CD8-positive, alpha-beta memory T cell (primary cell): ENCODE results near the gene PCDHGA1. TPM values are rescaled to one million over a fixed set of nuclear protein-coding genes. Genes with fewer than 3 reads are reported as not detected.
A peak's percentile ranks its signal among the peaks of the same experiment; 100 is the strongest.

Experiments
- CTCF ChIA-PET: fragments of 350-600 bp; sonication (Branson Sonifier 250); formaldehyde crosslinking; loops from one replicate; lab custom pipeline; 2021; ENCODE audit warnings: antibody characterized with exemption; lab: Charles Lee
- POLR2A ChIA-PET: fragments of 350-600 bp; sonication (Branson Sonifier 250); formaldehyde crosslinking; loops from one replicate; lab custom pipeline; 2021; ENCODE audit warnings: antibody characterized with exemption; lab: Charles Lee
- DNase-seq, 5 donors: peaks; one replicate each; pipeline versions ENCODE4 v3.0.0 to v3.0.0-alpha.2; 2020 to 2022; ENCODE audit warnings: mixed read lengths in 1 of 5
- H3K27ac ChIP-seq: one replicate; pipeline ENCODE4 v1.7.0; 2013; ENCODE audit warnings: low read depth, mild to moderate bottlenecking, low read length, moderate library complexity
- H3K27me3 ChIP-seq: 2 replicates; pipeline ENCODE4 v1.7.0; 2013; ENCODE audit warnings: low read length, mild to moderate bottlenecking; ENCODE audit not compliant: insufficient read depth, poor library complexity, severe bottlenecking
- H3K36me3 ChIP-seq: 2 replicates; pipeline ENCODE4 v1.7.0; 2013; ENCODE audit warnings: mild to moderate bottlenecking, low read length, moderate library complexity; ENCODE audit not compliant: insufficient read depth
- H3K4me1 ChIP-seq: 2 replicates; pipeline ENCODE4 v1.7.0; 2013; ENCODE audit warnings: mild to moderate bottlenecking, low read length, moderate library complexity; ENCODE audit not compliant: insufficient read depth
- H3K4me3 ChIP-seq: 2 replicates; pipeline ENCODE4 v1.7.0; 2013; ENCODE audit warnings: mild to moderate bottlenecking, low read length
- H3K9me3 ChIP-seq: 2 replicates; pipeline ENCODE4 v1.7.0; 2013; ENCODE audit warnings: mild to moderate bottlenecking, low read length
- H3K27ac Mint-ChIP-seq, 8 donors: one replicate each; pipeline ENCODE4 v1.8.0; 2020 to 2021; ENCODE audit warnings: mixed read lengths in 8 of 8, mild to moderate bottlenecking in 6 of 8, inconsistent platforms in 3 of 8, moderate library complexity in 3 of 8
- H3K27me3 Mint-ChIP-seq, 2 donors: one replicate each; pipeline ENCODE4 v1.8.0; 2020 to 2021; ENCODE audit warnings: mixed read lengths in 2 of 2, mild to moderate bottlenecking in 1 of 2, moderate library complexity in 1 of 2
- H3K36me3 Mint-ChIP-seq, 3 donors: one replicate each; pipeline ENCODE4 v1.8.0; 2020 to 2021; ENCODE audit warnings: mixed read lengths in 3 of 3, inconsistent platforms in 1 of 3, mild to moderate bottlenecking in 1 of 3
- H3K4me1 Mint-ChIP-seq, 3 donors: one replicate each; pipeline ENCODE4 v1.8.0; 2020 to 2021; ENCODE audit warnings: mixed read lengths in 3 of 3, inconsistent platforms in 1 of 3, mild to moderate bottlenecking in 1 of 3
- H3K4me3 Mint-ChIP-seq, 7 donors: one replicate each; pipeline ENCODE4 v1.8.0; 2020 to 2021; ENCODE audit warnings: mixed read lengths in 7 of 7, mild to moderate bottlenecking in 6 of 7, moderate library complexity in 4 of 7, inconsistent platforms in 2 of 7
- H3K9me3 Mint-ChIP-seq, 5 donors: one replicate each; pipeline ENCODE4 v1.8.0; 2020 to 2022; ENCODE audit warnings: mixed read lengths in 5 of 5, mild to moderate bottlenecking in 3 of 5, moderate library complexity in 2 of 5, inconsistent platforms in 1 of 5
- polyA plus RNA-seq: library from polyadenylated mRNA; unstranded; fragments of 300-500 nt; fragmentation: Illumina TruSeq; gene quantifications from one replicate; pipeline ENCODE4 v1.2.3, GENCODE V29; 2021
- total RNA-seq, 2 experiments: library from RNA; stranded (reverse); gene quantifications; one replicate each; pipeline ENCODE4 v1.2.3, GENCODE V29; 2021

Gene PCDHGA1
- total and polyA plus RNA-seq, 3 experiments from 2014 or later: 0.07 to 0.09 TPM; not detected in 1

- ChIA-PET POLR2A (interaction anchor here (0.6 kb wide), 1 partner anchor 193 kb away, joined by 3 read pairs; no protein-coding TSS in a partner anchor), CTCF (interaction anchor here (1.5 to 7.9 kb wide), 12 partner anchors 11 to 193 kb away, joined by 3 to 67 read pairs (median 8); partner anchors contain the start of genes PCDHGA10, PCDHGA12 and TAF7)
- Mint-ChIP-seq H3K4me3 (peak overlapping the region in 3 of 7 donors; percentile 34 to 85 (median 35)), H3K9me3 (no peaks in the 10 kb centered on the region), H3K27me3 (peaks cover 0 to 1% of the 10 kb centered on the region in 2 donors), H3K36me3 (peaks cover 2 to 32% (median 10%) of the 10 kb centered on the region in 3 donors), H3K27ac (peak overlapping the region in 3 of 8 donors; percentile 29 to 81 (median 80)), H3K4me1 (peaks cover 27 to 39% (median 33%) of the 10 kb centered on the region in 3 donors)
- Histone ChIP-seq H3K27me3 (no peaks in the 10 kb centered on the region), H3K4me3 (peak overlapping the region; percentile 65), H3K9me3 (no peaks in the 10 kb centered on the region), H3K36me3 (peaks cover 18% of the 10 kb centered on the region), H3K27ac (no peak overlapping the region), H3K4me1 (peaks cover 23% of the 10 kb centered on the region)
- DNase-seq: no peak
Measured at GRCh38 chr5:141511771-141512325, 181.5 kb downstream of the PCDHGA1 start.

DNA sequence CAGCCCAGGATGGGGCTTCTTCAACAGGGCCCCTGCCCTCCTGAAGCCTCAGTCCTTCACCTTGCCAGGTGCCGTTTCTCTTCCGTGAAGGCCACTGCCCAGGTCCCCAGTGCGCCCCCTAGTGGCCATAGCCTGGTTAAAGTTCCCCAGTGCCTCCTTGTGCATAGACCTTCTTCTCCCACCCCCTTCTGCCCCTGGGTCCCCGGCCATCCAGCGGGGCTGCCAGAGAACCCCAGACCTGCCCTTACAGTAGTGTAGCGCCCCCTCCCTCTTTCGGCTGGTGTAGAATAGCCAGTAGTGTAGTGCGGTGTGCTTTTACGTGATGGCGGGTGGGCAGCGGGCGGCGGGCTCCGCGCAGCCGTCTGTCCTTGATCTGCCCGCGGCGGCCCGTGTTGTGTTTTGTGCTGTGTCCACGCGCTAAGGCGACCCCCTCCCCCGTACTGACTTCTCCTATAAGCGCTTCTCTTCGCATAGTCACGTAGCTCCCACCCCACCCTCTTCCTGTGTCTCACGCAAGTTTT lies 182.1 kb downstream of the PCDHGA1 start:
- peak overlapping the region; percentile 65 for H3K4me3 ChIP-seq
- H3K36me3 Mint-ChIP-seq: peaks cover 6 to 38% (median 12%) of the 10 kb centered on the region in 3 donors
- peak overlapping the region; percentile 74 to 88 (median 85) for H3K4me3 Mint-ChIP-seq
- POLR2A ChIA-PET: interaction anchor here (0.6 to 1.3 kb wide), 2 partner anchors 192 to 194 kb away, joined by 3 to 5 read pairs; partner anchors contain the start of gene TAF7
- peak overlapping the region in 4 of 8 donors; percentile 27 to 74 (median 65) for H3K27ac Mint-ChIP-seq
- H3K27ac ChIP-seq: no peak overlapping the region
- no peaks in the 10 kb centered on the region for H3K27me3 ChIP-seq
- peak; percentile 67 to 88 (median 79) for DNase-seq
- CTCF ChIA-PET: interaction anchor here (0.6 to 7.9 kb wide), 20 partner anchors 11 to 304 kb away, joined by 3 to 67 read pairs (median 4); partner anchors contain the start of genes PCDHB12, PCDHGA10, PCDHGA12 and TAF7
- peaks cover 27 to 39% (median 33%) of the 10 kb centered on the region in 3 donors for H3K4me1 Mint-ChIP-seq
- peaks cover 0 to 1% of the 10 kb centered on the region in 2 donors for H3K27me3 Mint-ChIP-seq
- H3K9me3 ChIP-seq: no peaks in the 10 kb centered on the region
- peaks cover 23% of the 10 kb centered on the region for H3K4me1 ChIP-seq
- peaks cover 22% of the 10 kb centered on the region for H3K36me3 ChIP-seq
- no peaks in the 10 kb centered on the region for H3K9me3 Mint-ChIP-seq

DNA sequence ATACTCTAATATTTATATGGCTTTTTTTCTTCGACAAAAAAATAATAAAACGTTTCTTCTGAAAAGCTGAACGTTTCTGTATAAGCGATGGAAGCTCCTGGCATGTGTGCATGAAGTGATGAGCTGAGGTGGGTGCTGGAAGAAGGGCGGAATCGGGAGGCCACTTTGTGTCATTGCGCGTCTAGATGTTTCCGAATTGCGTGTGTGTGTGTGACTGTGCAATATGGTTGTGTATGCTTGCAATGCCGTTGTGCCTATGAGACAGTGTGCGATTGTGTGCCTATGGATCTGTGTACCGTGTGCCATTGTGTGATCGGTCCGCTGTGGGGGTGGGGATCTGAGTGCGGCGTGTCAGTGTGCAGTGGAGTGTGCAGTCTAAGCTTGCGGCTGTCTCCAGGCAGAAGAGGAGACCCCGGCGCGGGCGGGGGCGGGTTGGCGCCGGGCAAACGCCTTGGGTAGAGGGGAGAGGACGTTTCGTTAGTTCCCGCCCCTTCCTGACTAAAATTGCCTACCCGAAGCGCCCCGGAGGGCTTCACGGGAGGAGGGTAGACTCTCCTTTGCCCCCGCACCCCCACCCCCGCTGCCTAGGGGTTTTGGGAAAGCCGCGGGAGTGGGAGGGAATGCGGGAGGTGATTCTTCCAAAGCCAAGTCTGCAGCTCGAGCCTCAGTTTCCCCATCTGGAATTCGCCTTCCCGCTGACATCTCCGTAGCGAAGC lies 182.8 kb downstream of the PCDHGA1 start:
- peaks cover 28% of the 10 kb centered on the region for H3K36me3 ChIP-seq
- peak overlapping the region; percentile 65 for H3K4me3 ChIP-seq
- H3K4me1 ChIP-seq: peaks cover 23% of the 10 kb centered on the region
- Mint-ChIP-seq H3K4me1 (peaks cover 27 to 39% (median 33%) of the 10 kb centered on the region in 3 donors), H3K27me3 (peaks cover 0 to 1% of the 10 kb centered on the region in 2 donors), H3K4me3 (peak overlapping the region; percentile 74 to 88 (median 85)), H3K27ac (peak overlapping the region; percentile 10 to 84 (median 54)), H3K9me3 (no peaks in the 10 kb centered on the region), H3K36me3 (peaks cover 6 to 44% (median 15%) of the 10 kb centered on the region in 3 donors)
- no peak overlapping the region for H3K27ac ChIP-seq
- ChIA-PET CTCF (interaction anchor here (0.6 to 7.9 kb wide), 20 partner anchors 10 to 305 kb away, joined by 3 to 67 read pairs (median 4); partner anchors contain the start of genes PCDHB12, PCDHGA10, PCDHGA12 and TAF7), POLR2A (interaction anchor here (1.3 kb wide), 1 partner anchor 193 kb away, joined by 5 read pairs; the partner anchor contains the start of gene TAF7)
- no peaks in the 10 kb centered on the region for H3K27me3 ChIP-seq
- H3K9me3 ChIP-seq: no peaks in the 10 kb centered on the region
- DNase-seq: peak in 1 of 5 donors; percentile 22

DNA sequence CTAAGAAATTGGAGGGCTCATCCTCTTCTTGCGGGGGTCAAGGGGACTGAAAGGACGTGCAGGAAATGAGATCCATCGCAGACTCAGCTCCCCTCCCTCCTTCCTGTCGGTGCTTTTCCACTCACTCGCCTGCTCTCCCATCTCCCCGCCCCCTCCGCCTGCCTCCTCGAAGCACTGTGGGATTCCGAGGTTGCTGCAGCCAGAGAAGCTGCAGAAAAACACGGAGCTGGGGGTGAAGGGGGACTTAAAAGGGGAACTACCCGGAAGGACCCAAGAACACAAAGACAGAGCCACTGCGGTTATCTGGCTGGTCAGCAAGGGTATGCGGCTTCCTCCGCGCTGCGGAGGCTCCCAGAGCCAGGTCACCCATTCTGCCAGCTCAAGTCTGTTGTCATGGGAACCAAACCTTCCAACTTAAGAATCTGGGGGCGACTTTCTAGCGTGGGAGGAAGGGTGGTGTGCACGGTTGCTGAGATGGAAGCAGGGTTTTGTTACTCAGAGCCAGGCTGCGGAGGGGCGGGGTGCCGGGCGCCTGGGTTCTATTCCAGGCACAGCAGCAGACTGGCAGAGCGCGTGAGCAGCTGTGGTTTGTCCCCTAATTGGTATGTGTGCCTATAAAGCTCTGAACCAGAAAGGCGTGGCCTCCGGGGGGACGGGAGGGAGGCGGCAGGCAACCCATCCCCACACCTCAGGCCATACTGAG lies 183.5 kb downstream of the PCDHGA1 start:
- peak overlapping the region in 5 of 8 donors; percentile 70 to 90 (median 79) for H3K27ac Mint-ChIP-seq
- H3K9me3 ChIP-seq: no peaks in the 10 kb centered on the region
- peak in 3 of 5 donors; percentile 26 to 52 (median 27) for DNase-seq
- H3K36me3 ChIP-seq: peaks cover 32% of the 10 kb centered on the region
- peaks cover 23% of the 10 kb centered on the region for H3K4me1 ChIP-seq
- H3K4me3 ChIP-seq: peak overlapping the region; percentile 65
- CTCF ChIA-PET: interaction anchor here (1.2 to 7.9 kb wide), 7 partner anchors 9 to 195 kb away, joined by 3 to 67 read pairs (median 12); partner anchors contain the start of genes PCDHGA10 and TAF7
- no peaks in the 10 kb centered on the region for H3K9me3 Mint-ChIP-seq
- H3K4me1 Mint-ChIP-seq: peaks cover 27 to 39% (median 33%) of the 10 kb centered on the region in 3 donors
- peaks cover 0 to 1% of the 10 kb centered on the region in 2 donors for H3K27me3 Mint-ChIP-seq
- peak overlapping the region; percentile 74 to 88 (median 85) for H3K4me3 Mint-ChIP-seq
- H3K36me3 Mint-ChIP-seq: peaks cover 7 to 51% (median 17%) of the 10 kb centered on the region in 3 donors
- POLR2A ChIA-PET: interaction anchor here (1.3 kb wide), 1 partner anchor 193 kb away, joined by 5 read pairs; the partner anchor contains the start of gene TAF7
- no peak overlapping the region for H3K27ac ChIP-seq
- H3K27me3 ChIP-seq: no peaks in the 10 kb centered on the region

DNA sequence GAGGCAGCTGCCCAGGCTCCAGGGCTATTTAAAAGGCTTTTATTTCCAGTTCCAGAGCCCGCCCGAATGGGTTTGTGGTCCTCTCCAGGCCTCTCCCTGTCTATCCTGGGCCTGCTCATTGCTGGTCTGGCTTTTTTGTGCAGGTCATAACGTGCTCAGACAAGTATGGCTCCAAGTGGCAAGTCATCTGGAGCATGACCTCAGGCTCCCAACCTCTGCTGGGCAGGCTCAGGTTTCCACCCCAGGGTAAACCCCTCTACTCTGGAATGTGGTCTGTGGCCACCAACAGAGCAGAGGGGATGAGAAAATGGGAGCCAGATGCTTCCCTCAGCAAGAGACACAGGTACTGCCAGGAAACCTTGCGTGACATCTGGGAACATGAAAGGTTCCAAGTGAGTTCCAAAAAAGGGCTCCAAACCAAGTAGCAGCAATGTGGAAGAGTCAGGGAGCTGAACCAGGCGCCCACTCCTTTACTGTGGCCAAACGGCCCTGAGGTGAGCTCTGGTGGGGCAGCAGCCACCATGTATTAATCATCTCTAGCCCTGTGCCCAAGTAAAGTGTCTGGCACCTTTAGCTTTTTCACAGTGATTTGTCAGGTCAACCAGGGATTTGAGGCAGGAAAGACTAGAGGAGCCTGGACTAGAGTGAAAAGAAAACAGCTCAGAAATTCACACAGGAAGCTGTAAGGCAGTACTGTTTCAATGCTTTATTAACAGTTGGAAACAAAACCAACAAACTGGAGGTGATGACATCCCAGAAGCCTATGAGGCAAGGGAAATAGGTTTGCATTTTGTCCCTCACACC lies 184.2 kb downstream of the PCDHGA1 start:
- Histone ChIP-seq H3K4me1 (peaks cover 23% of the 10 kb centered on the region), H3K4me3 (no peak overlapping the region), H3K9me3 (no peaks in the 10 kb centered on the region), H3K27me3 (no peaks in the 10 kb centered on the region), H3K27ac (no peak overlapping the region), H3K36me3 (peaks cover 39% of the 10 kb centered on the region)
- DNase-seq: no peak
- peaks cover 13 to 59% (median 17%) of the 10 kb centered on the region in 3 donors for H3K36me3 Mint-ChIP-seq
- ChIA-PET CTCF (interaction anchor here (1.1 to 7.9 kb wide), 10 partner anchors 9 to 199 kb away, joined by 3 to 67 read pairs (median 6); partner anchors contain the start of genes PCDHGA10 and TAF7), POLR2A (no interaction called here)
- no peaks in the 10 kb centered on the region for H3K9me3 Mint-ChIP-seq
- peak overlapping the region in 5 of 8 donors; percentile 29 to 79 (median 74) for H3K27ac Mint-ChIP-seq
- peaks cover 0 to 1% of the 10 kb centered on the region in 2 donors for H3K27me3 Mint-ChIP-seq
- peaks cover 27 to 39% (median 31%) of the 10 kb centered on the region in 3 donors for H3K4me1 Mint-ChIP-seq
- peak overlapping the region in 3 of 7 donors; percentile 63 to 85 (median 85) for H3K4me3 Mint-ChIP-seq

GRCh38 chr5:141515141-141515540 lies 184.8 kb downstream of the PCDHGA1 start:
- POLR2A ChIA-PET: no interaction called here

More at GRCh38 chr5:141515141-141515540, 184.8 kb downstream of the PCDHGA1 start:
- CTCF ChIA-PET: interaction anchor here (1.1 to 7.9 kb wide), 9 partner anchors 8 to 200 kb away, joined by 3 to 67 read pairs (median 4); partner anchors contain the start of genes PCDHGA10 and TAF7
- Mint-ChIP-seq H3K9me3 (no peaks in the 10 kb centered on the region), H3K4me3 (peak overlapping the region in 1 of 7 donors; percentile 63), H3K36me3 (peaks cover 13 to 65% (median 21%) of the 10 kb centered on the region in 3 donors), H3K27me3 (peaks cover 0 to 1% of the 10 kb centered on the region in 2 donors), H3K4me1 (peaks cover 27 to 39% (median 29%) of the 10 kb centered on the region in 3 donors), H3K27ac (peak overlapping the region in 6 of 8 donors; percentile 26 to 95 (median 53))
- no peak overlapping the region for H3K27ac ChIP-seq
- DNase-seq: no peak
- peaks cover 23% of the 10 kb centered on the region for H3K4me1 ChIP-seq
- no peaks in the 10 kb centered on the region for H3K27me3 ChIP-seq
- no peak overlapping the region for H3K4me3 ChIP-seq
- peaks cover 45% of the 10 kb centered on the region for H3K36me3 ChIP-seq
- no peaks in the 10 kb centered on the region for H3K9me3 ChIP-seq
